OCI-LY7 (cell line): Measurements from ENCODE around the gene ABCB11.

ENCODE experiments used
- EZH2phosphoT487 ChIP-seq: fragments of 200-600 bp; sonication (generic); IDR thresholded peaks from 2 replicates; pipeline ENCODE4 v1.6.1; 2018; ENCODE audit warnings: low read depth, borderline replicate concordance, mild to moderate bottlenecking, mixed run types, antibody characterized with exemption, low read length, moderate library complexity, mixed read lengths
- TF ChIP-seq, protein P1 (sequence below): fragments of 200-600 bp; sonication (generic); conservative IDR thresholded peaks from 2 replicates; pipeline ENCODE4 v1.5.1; 2014; ENCODE audit warnings: mild to moderate bottlenecking, antibody characterized with exemption, low read length, moderate library complexity, mixed read lengths

GRCh38 chr2:168928113-168928831 is 102.9 kb downstream of the ABCB11 start:
- TF ChIP-seq, protein P1, sequence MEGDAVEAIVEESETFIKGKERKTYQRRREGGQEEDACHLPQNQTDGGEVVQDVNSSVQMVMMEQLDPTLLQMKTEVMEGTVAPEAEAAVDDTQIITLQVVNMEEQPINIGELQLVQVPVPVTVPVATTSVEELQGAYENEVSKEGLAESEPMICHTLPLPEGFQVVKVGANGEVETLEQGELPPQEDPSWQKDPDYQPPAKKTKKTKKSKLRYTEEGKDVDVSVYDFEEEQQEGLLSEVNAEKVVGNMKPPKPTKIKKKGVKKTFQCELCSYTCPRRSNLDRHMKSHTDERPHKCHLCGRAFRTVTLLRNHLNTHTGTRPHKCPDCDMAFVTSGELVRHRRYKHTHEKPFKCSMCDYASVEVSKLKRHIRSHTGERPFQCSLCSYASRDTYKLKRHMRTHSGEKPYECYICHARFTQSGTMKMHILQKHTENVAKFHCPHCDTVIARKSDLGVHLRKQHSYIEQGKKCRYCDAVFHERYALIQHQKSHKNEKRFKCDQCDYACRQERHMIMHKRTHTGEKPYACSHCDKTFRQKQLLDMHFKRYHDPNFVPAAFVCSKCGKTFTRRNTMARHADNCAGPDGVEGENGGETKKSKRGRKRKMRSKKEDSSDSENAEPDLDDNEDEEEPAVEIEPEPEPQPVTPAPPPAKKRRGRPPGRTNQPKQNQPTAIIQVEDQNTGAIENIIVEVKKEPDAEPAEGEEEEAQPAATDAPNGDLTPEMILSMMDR = no peak
- TF ChIP-seq EZH2phosphoT487 = no peak
